Esophagus (tissue), 2 donors: ENCODE measurements around the gene TBL1X. TPM values are rescaled to one million over a fixed set of nuclear protein-coding genes. Genes with fewer than 3 reads are reported as not detected.

ENCODE experiments used
- H3K27ac ChIP-seq, 2 donors: one replicate each; pipeline ENCODE4 v1.5.1; 2013; ENCODE audit warnings: low read depth in 2 of 2, mild to moderate bottlenecking in 2 of 2, inconsistent platforms in 1 of 2, low read length in 1 of 2, moderate library complexity in 1 of 2
- H3K27me3 ChIP-seq, 2 donors: one replicate each; pipeline ENCODE4 v1.6.1; 2013; ENCODE audit warnings: low read length in 2 of 2, control low read depth in 1 of 2, mild to moderate bottlenecking in 1 of 2; ENCODE audit not compliant: insufficient read depth in 2 of 2, control insufficient read depth in 1 of 2
- H3K36me3 ChIP-seq, 2 donors: one replicate each; pipeline ENCODE4 v1.6.1; 2013; ENCODE audit warnings: low read length in 1 of 2; ENCODE audit not compliant: control insufficient read depth in 2 of 2, insufficient read depth in 2 of 2
- H3K4me1 ChIP-seq, 2 donors: one replicate each; pipeline ENCODE4 v1.6.1; 2013; ENCODE audit warnings: low read length in 1 of 2; ENCODE audit not compliant: control insufficient read depth in 2 of 2, insufficient read depth in 2 of 2
- H3K4me3 ChIP-seq, 2 donors: one replicate each; pipeline ENCODE4 v1.5.1; 2013; ENCODE audit warnings: low read length in 2 of 2, mild to moderate bottlenecking in 2 of 2, low read depth in 1 of 2, moderate library complexity in 1 of 2
- H3K9me3 ChIP-seq, 2 donors: one replicate each; pipeline ENCODE4 v1.6.1; 2013; ENCODE audit warnings: mild to moderate bottlenecking in 2 of 2, low read depth in 1 of 2, low read length in 1 of 2, moderate library complexity in 1 of 2; ENCODE audit not compliant: control insufficient read depth in 2 of 2, insufficient read depth in 1 of 2
- WGBS, 2 donors: extraction: QIAGEN DNeasy Blood & Tissue Kit; methylation state at CpG; one replicate each; pipeline ENCODE4 v1.1.7; 2013; 5-methylcytosine and 5-hydroxymethylcytosine counted together
- polyA plus RNA-seq, 2 donors: library from polyadenylated mRNA; stranded (reverse); fragments of 200-250 nt; gene quantifications; one replicate each; pipeline ENCODE4 v1.2.3, GENCODE V29; 2013
- donor health status: healthy with polysubstance abuse.
- donor health status: Bipolar disorder and iron deficiency.

The TBL1X gene
- polyA plus RNA-seq, 2 donors: 3.7 to 5.8 TPM

DNA sequence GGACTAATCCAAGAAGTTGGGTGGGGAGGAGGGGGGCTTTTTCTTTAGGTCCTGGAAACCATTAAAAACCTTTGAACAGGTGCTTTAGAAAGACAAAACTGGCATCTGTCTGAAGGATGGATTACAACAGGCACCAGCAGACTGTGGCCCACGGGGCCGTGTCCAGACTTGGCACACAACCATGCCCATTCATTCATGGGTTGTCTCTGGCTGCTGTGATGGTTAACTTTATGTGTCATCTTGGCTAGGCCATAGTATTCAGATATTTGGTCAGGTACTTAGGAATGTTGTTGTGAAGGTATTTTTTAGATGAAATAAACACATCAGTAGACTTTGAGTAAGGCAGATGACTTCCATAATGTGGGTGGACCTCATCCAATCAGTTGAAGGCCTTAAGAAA lies 45.5 kb downstream of the TBL1X start:
- Histone ChIP-seq H3K36me3 (no peaks in the 10 kb centered on the region), H3K9me3 (no peaks in the 10 kb centered on the region), H3K27me3 (no peaks in the 10 kb centered on the region), H3K4me1 (no peaks in the 10 kb centered on the region), H3K4me3 (no peak overlapping the region), H3K27ac (no peak overlapping the region)
- WGBS, 2 donors: 58 to 79% methylated on average over 2 of the region's 2 CpGs

DNA sequence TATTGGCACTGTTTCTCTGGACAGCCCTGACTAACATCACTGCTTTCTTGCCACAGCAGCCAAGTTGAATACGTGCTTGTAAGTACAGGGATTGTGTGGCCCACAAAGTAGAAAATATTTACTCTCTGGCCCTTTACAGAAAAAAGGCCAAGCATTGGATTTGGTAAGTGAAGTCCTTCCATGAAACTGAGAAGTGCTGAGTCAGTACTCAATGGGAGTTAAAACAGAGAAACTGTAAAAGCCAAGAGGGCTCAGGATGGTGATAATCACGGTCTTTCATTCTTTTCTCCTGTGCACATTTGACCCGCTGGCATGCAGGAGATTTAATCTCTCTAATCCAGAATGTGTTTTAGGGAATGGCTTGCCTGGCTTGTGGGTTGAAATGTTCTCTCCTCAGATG lies 46.1 kb downstream of the TBL1X start:
- Histone ChIP-seq H3K36me3 (no peaks in the 10 kb centered on the region), H3K4me1 (no peaks in the 10 kb centered on the region), H3K9me3 (no peaks in the 10 kb centered on the region), H3K27ac (no peak overlapping the region), H3K27me3 (no peaks in the 10 kb centered on the region), H3K4me3 (no peak overlapping the region)
- WGBS, 2 donors: 84 to 89% methylated on average over 3 of the region's 3 CpGs

DNA sequence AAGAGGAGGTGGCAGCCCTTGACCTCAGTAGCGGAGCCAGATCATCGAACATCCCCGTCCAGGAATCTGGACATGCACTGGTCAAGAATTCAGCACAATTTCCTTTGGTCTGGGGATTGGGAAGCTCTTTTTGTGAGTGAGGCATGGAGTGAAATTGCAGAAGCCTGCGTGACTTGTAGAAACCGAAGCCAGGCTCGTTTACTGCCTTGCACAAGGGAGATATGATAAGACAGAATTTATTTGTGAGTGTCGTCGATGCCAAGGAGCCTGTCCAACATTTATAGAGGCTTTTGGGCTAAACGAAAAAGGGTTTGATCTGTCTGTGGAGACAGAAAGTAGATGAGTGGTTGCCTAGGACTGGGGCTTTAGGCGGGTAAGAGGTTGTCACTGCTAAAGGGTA lies 50.6 kb downstream of the TBL1X start:
- Histone ChIP-seq H3K36me3 (no peaks in the 10 kb centered on the region), H3K4me3 (no peak overlapping the region), H3K27ac (no peak overlapping the region), H3K4me1 (no peaks in the 10 kb centered on the region), H3K27me3 (no peaks in the 10 kb centered on the region), H3K9me3 (no peaks in the 10 kb centered on the region)
- WGBS, 2 donors: 77 to 78% methylated on average over 10 of the region's 10 CpGs

DNA sequence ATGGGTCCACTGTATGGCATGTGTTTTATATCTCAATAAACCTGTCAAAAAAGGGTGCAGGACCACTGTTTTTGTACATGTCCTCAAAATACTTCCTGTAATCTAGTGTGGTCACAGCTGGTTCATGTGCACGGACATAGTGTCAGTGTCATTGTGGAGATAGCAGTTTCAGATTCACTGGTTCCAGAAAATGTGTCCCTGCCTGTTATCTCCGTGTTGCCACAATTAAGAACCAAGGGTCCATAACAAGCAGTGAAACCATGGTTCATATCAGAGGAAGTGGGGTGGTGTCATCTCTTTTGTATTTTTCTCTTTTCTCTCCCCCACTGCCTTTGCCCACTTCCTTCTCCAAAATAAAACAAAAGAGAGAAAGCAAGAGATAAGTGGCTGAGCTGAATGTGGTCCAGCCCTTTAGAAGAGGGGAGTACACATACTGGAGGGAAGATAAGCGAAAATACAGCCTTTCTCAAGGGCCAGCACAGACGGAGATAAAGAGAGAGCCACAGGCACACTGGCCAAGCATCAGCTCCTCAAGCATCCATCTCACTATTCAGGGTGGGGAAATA lies 51.2 kb downstream of the TBL1X start:
- 63 to 81% methylated on average over 4 of the region's 4 CpGs for WGBS, 2 donors

DNA sequence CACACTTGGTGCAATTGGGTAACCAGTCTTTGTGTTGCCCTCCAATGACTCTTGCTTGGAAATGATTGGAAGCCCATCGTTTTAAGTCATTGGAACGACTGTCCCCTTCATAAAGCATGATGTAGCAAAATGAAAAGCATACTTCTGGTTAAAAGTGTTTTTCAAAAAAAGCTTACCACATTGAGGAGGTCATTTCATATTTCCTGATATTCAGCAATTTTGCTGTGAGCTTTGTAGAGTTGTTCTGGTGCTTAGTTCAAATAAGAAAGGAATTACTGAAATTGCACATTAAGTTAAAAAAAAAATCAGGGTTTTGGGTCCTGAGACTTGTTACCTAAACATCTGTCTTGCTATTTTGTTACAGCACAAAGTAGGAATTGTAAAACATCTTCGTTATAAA lies 51.8 kb downstream of the TBL1X start:
- Histone ChIP-seq H3K27ac (no peak overlapping the region), H3K4me3 (no peak overlapping the region), H3K27me3 (no peaks in the 10 kb centered on the region), H3K4me1 (no peaks in the 10 kb centered on the region), H3K9me3 (no peaks in the 10 kb centered on the region), H3K36me3 (no peaks in the 10 kb centered on the region)
- WGBS, 2 donors: 75 to 85% methylated on average over 3 of the region's 3 CpGs

More for the DNA sequence above, 51.2 kb downstream of the TBL1X start:
- Histone ChIP-seq H3K9me3 (no peaks in the 10 kb centered on the region), H3K4me3 (no peak overlapping the region), H3K27ac (no peak overlapping the region), H3K4me1 (no peaks in the 10 kb centered on the region), H3K36me3 (no peaks in the 10 kb centered on the region), H3K27me3 (no peaks in the 10 kb centered on the region)

DNA sequence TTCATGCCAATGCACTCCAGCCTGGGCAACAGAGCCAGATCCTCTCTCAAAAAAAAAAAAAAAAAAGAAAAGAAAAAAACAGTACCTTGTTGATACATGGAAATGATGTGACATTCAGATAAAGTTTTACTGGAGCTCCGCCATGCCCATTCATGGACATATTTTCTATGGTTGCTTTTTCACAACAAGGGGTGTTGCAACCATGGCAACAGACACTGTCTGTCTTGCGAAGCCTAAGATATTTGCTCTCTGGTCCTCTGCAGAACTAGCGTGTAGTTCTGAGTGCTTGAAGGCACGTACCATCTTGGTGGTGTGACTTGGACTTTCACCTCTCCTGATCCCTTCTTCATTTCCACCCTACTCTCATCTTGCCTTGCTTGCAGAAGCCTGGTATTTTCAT lies 53.2 kb downstream of the TBL1X start:
- H3K9me3 ChIP-seq: no peaks in the 10 kb centered on the region
- H3K27ac ChIP-seq: no peak overlapping the region
- no peaks in the 10 kb centered on the region for H3K36me3 ChIP-seq
- WGBS, 2 donors: 89 to 94% methylated on average over 4 of the region's 4 CpGs
- no peak overlapping the region for H3K4me3 ChIP-seq
- H3K27me3 ChIP-seq: no peaks in the 10 kb centered on the region
- no peaks in the 10 kb centered on the region for H3K4me1 ChIP-seq

DNA sequence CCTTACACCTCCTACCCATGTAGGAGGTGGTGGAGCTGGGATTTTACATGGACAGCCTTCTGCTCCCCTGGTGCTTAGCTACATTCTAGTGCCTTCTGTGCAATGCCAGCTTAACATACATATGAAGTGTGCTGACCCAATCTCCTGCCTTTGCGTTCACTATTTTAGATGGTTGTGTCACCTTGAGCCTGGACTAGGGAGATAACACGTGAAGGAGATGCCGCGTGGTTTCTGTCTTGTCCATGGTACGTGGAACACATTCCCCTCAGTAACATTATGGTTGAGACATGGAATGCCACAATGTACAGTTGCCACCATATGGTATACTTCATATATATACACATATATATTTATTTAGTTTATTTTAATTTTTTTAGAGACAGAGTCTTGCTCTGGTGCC lies 54.0 kb downstream of the TBL1X start:
- Histone ChIP-seq H3K27me3 (no peaks in the 10 kb centered on the region), H3K4me3 (no peak overlapping the region), H3K9me3 (no peaks in the 10 kb centered on the region), H3K36me3 (no peaks in the 10 kb centered on the region), H3K27ac (no peak overlapping the region), H3K4me1 (no peaks in the 10 kb centered on the region)
- WGBS, 2 donors: 95 to 98% methylated on average over 5 of the region's 5 CpGs

DNA sequence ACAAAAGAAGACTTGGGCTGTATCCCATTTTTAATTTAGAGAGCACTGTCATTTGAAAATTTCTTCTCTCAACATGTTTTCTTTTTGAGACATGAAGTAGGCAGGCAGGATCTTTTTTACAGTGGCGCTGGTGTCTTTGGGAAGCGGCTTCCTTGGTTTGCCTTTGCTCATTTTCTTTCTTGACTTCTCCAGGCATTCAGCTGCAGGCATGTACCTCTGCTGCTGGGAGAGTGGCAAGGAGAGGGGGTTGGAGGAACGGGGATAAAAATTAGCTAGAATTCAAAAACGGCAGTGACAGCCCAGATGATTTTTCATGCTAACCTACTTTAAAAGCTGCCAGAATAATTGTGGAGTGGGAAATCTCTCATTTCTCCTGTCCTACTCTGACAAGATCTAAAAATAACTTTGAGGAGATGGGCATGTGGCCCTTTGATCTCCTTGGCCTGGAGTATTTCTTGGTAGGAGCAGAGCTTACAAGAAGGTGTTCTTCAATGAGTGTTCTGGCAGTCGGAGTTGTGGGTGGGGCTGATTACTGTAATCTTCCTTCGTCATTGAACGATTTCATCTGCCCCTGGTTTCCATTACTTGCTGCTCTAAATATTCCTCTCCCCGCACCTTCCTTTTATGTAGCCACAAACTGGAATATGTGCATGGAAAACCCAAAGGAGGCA lies 54.8 kb downstream of the TBL1X start:
- WGBS, 2 donors: 49 to 56% methylated on average over 8 of the region's 8 CpGs
- Histone ChIP-seq H3K4me1 (no peaks in the 10 kb centered on the region), H3K9me3 (no peaks in the 10 kb centered on the region), H3K27me3 (no peaks in the 10 kb centered on the region), H3K27ac (no peak overlapping the region), H3K36me3 (no peaks in the 10 kb centered on the region), H3K4me3 (no peak overlapping the region)

DNA sequence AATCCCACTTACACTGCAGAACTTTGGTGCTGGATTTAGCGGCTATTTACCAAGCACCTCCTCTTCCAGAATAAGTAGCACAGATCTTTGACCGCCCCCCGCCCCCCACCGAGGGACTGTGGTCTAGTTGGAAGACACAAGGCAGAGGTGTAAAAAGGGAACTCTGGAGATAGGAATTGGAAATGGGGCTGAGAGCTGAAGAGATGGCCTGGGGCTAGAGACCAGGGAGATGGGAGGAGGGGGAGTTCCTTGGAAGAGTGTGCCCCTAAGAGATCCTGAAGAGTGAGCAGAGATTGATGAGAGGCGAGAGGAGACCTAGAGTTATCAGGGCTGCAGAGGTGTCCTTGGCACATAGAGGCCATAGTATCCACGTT lies 55.3 kb downstream of the TBL1X start:
- no peaks in the 10 kb centered on the region for H3K36me3 ChIP-seq
- WGBS, 2 donors: 73 to 85% methylated on average over 6 of the region's 6 CpGs
- H3K27ac ChIP-seq: no peak overlapping the region
- no peaks in the 10 kb centered on the region for H3K9me3 ChIP-seq
- no peaks in the 10 kb centered on the region for H3K4me1 ChIP-seq
- no peaks in the 10 kb centered on the region for H3K27me3 ChIP-seq
- H3K4me3 ChIP-seq: no peak overlapping the region
